Stimulated activated CD4-positive, alpha-beta T cell treated with anti-CD3 and anti-CD28 coated beads, Interleukin-1b, Interleukin-23, amount 100 ng/mL, for 4 hours (primary cell): Measurements from ENCODE around the gene EFCAB7.

Source experiments
- DNase-seq, 2 donors: peaks; one replicate each; pipeline ENCODE4 v3.0.0-alpha.2; 2020; ENCODE audit warnings: low read depth in 2 of 2

The EFCAB7 gene

DNA sequence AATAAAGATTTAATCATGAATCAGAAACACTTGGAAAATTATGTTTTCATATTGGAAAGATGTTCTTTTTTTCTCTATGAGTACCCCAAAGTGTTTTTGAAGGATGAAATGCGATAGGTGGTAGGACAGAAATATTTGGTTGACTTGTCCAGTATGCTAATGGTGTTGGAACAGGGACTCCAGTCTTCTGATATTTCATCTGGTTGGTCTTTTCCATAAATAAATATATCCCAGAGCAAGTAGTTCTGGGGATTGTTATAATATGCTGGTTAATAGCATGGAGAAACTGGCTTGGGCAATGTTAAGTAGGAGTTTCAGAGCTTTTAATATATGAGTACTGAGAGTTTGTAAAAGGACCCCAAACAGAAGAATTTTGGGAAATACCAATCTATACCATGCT is 78.6 kb downstream of the EFCAB7 start:
- DNase-seq: no peak

DNA sequence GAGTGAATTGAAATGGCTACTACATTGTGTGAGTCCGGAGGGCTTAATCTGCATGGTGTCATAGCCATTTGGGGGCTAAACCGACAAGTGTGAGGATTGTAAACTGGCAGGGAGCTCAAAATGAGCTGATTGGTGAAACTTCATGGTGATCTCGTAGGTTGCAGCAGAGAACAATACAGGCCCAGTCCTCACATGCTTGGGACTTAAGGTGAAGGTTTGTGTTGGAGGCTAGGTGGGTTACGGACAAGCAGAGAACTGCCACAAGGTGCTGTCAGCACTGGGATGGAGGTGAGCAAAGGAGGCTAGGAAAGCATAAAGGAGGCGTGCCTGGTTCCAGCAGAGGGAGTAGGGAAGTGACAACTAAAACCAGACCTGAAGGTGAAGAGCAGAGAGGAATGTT is 79.3 kb downstream of the EFCAB7 start:
- no peak for DNase-seq

DNA sequence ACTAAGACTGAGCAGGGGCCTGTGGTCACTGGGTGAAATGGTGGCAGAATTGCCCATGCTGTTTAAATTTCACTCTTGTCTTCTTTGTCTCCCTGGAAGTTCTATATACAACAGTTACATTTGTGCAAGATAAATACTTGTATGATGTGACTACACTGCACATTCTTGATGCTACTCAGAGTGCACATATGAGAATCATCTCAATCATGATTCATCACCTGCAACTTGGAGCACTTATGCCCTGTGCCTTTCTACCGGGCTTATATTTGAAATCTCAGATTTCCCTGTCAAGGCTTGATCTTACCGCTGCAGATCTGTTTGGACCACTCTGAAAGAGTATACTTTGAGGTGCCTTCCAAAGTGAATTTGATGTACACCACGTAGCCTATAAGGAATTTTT is 80.5 kb downstream of the EFCAB7 start:
- DNase-seq: no peak

DNA sequence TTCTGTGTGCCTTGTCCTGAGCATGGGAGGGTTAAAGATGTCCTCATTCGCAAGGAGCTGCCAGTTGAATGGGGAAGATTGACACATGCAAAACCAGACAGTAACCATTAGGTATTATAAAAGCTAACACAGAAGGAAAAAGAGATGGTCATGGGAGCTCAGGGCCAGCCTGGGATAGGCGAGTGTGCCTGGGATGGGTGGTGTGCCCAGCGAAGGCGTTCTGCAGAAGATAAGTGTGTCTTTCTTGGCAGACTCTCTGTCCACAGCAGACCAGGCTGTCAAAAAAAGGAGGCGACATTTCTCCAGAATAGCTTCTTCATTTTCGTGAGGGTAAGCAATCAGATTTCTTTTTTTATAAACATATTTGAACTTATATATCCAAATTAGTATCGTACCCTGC is 84.0 kb downstream of the EFCAB7 start:
- DNase-seq: no peak

DNA sequence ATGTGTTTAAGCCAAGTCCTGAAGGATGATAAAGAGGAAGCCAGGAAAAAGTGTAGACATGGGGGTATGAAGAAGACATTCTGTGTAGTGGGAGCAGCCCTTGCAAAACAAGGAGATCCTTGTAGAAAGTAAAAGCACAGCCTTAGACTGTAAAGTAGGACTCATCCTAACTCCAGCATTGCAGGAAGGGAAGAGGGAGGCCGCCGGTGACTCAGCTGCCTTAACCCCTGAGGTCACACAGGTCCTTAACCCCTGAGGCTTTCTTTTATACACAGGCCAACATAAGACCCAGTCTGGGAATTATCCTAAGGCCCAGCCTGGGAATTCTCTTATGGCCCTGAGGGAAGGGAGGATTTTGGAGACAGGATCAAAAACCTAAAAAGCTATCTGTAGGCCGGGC is 87.9 kb downstream of the EFCAB7 start:
- DNase-seq: no peak

DNA sequence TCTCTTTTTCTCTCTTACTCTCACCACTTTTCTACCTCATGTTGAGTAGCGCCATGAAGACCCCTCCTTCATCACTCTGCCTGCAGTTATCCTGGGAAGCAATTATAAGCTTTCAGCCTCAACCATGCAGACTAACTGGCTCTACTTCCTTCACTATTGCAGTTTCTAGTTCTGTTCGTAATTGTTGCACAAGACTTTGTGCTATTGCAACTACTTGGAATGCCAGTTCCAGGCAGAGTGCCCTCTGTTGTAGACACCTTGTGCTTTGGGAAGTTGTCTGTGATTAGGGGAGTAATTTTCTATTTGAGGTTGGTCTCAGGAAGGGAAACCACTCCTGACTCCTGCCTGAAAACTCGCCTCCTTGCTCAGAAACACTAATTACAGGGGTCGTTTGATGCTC is 89.2 kb downstream of the EFCAB7 start:
- DNase-seq: no peak

DNA sequence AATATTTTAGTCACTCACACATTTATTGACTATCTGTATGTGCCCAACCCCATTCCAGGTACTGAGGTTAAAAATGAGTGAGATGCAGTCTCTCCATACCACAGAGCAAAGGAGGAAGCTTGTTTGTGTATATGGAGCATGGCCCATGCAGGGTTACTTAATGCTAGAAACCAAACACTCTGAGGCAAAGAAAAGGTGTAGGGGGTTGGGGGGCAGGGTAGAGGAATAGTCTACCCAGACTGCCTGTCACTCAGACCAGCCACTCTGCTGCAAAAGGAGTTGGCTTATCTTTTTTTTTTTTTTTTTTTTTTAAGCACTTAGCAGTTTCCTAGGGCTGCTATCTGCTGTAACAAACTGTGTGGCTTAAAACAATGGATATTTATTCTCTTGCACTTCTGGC is 89.6 kb downstream of the EFCAB7 start:
- no peak for DNase-seq

DNA sequence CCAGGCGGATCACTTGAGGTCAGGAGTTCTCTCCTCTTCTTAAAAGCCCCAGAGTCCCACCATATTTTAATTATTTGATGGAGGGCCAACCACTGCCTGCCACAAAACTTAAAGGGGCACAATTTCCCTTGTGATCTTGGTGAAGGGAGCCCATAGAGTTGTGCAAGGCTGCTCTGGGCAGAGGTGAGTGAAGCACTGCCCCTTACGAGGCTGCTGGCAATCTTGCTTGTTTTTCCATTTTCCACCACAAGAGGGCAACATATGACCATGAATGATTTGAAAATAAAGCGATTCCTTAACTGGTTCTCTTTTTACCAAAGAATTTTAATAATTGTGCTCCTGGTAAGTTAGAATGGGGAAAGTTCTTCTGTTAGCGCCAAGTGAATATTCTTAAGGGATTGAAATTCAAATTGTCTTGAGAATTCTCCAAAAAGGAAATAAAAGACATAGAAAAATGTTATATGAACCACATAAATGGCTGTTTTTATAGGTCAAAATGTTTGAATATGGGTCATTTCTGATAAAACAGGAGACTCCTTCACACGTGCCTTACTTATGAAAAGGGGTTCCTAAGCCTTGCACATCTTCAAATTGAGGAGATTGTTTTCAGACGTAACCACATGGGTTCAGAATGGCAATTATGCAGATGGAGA is 92.6 kb downstream of the EFCAB7 start:
- peak; percentile 12 to 67 for DNase-seq

DNA sequence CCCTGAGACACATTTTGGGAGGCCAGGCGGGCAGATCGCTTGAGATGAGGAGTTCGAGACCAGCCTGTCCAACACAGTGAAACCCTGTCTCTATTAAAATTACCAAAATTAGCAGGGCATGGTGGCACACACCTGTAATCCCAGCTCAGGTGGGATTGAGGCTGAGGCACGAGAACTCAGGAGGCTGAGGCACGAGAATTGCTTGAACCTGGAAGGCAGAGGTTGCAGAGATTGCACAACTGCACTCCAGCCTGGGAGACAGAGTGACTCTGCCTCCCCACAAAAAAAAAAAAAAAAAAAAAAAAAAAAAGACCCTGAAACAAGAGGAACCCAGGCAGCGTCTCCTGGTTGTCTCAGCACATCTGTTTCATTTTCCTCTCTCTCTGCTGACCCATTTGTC is 94.1 kb downstream of the EFCAB7 start:
- DNase-seq: no peak

DNA sequence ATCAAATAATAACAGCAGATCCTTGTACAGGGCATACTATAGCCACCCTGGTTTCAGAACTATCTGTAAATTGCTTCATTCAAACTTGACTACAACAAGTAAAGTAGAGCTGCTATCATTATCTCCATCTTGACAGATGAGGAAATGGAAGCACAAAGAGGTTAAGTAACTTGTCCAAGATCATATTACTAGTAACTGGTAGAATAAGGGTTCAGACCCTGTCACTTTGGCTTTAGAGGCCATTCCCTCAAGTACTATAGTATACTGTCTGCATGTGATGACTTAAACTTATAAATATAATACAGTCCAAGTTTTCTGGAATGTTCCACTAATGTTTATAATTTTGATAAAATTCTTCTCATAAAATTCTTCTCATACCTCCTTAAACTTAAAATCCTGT is 94.7 kb downstream of the EFCAB7 start:
- DNase-seq: no peak

DNA sequence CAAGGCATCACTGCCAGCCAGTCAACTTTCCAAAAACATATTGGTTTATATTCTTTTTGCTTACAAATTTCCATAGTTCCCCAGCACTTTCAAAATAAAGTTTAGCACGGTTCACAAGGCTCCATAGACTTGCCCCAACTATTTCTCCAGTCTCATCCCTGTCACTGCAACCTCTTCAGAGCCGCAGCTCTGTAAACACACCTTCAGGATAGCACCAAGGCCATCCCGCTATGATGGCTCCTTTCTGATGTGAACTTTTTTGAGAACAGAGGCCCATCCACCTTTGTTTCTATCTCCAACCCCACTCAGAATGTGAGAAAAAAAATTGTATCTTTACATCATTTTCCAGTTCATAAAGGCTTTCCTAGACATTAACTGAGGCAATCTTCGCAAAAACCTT is 96.2 kb downstream of the EFCAB7 start:
- DNase-seq: no peak

DNA sequence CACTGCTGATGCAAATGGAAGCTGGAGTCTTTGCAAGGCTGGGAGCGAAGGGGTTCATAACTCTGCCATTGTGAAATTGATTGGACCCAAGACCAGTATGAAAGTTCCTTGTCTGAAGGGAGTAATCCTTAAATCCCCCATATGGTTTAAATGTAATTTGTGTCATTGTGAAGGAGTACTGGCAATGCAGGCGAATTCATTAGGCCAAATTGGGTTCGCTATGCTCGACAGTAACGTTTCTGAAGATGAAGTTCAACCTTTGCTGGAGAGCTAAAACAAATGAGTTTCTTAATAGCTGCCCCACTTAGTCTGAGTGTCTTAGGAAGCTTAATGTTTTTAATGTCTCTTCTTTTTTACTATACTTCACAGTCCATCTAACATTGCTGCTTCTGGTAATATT is 97.3 kb downstream of the EFCAB7 start:
- DNase-seq: no peak

DNA sequence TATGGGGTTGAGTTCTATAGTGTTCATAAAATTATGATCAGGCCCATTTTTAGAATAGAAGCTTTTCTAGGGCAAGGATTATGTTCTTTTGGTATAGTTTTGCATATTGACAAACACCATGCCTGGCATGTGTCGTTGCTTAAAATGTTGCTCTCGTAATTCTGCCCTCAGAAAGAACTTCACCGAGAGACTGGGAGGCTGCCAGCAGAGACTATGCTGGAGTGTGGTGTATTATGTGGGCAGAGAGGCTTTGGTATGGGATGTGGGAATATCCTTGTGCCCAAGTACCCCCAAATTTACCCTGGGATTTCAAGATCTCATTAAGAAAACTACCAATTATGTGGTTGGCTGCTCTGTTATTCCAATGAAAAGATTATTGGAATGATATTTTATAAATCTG is 97.8 kb downstream of the EFCAB7 start:
- DNase-seq: no peak

DNA sequence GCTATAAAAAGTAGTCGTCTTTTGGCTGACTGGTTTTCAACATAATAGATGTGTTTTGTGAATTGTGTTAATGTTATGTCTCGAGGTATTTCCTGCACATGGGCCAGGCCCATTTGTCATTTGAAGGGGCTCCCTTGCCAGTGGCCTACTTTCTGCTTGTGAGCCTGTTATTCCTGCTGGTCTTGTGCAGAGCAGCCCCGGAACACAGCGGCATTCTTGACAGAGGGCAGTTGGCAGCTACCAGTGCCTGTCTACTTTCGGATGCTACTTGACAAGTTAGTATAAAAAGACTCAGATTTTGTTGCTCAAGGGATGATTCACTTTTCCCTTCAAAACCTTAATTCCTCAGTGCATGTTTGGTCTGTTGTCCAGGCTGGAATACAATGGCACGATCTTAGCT is 98.4 kb downstream of the EFCAB7 start:
- DNase-seq: no peak
